ENCODE data around the gene KHDRBS2.
"Not testable (repeated sequence)": the region's sequence is repeated elsewhere in the genome, so short reads cannot be mapped to it uniquely, and the experiment has no call there.

The KHDRBS2 gene

GRCh38 chr6:61867635-61868034 is 418.4 kb downstream of the KHDRBS2 start:
- DNase-seq (ENCODE audit: low read depth), result no peak

- no peak for DNase-seq (ENCODE audit: low read depth)
Observed at GRCh38 chr6:61857541-61857940, 428.5 kb downstream of the KHDRBS2 start.

- no peak for DNase-seq (ENCODE audit: low read depth)
Observed at GRCh38 chr6:61841958-61842357, 444.1 kb downstream of the KHDRBS2 start.

- DNase-seq (ENCODE audit: low read depth), result no peak
Observed at GRCh38 chr6:61835237-61835636, 450.8 kb downstream of the KHDRBS2 start.

- DNase-seq (ENCODE audit: low read depth), result no peak
Observed at GRCh38 chr6:61833176-61833755, 452.8 kb downstream of the KHDRBS2 start.

GRCh38 chr6:61817716-61818115 is 468.3 kb downstream of the KHDRBS2 start:
- DNase-seq (ENCODE audit: low read depth), result no peak

GRCh38 chr6:61810047-61810446 is 476.0 kb downstream of the KHDRBS2 start:
- DNase-seq (ENCODE audit: low read depth), result no peak

- DNase-seq (ENCODE audit: low read depth), result no peak
Observed at GRCh38 chr6:61809004-61809595, 476.9 kb downstream of the KHDRBS2 start.

- no peak for DNase-seq (ENCODE audit: low read depth)
Observed at GRCh38 chr6:61787998-61788397, 498.0 kb downstream of the KHDRBS2 start.

GRCh38 chr6:61769446-61769845 is 516.6 kb downstream of the KHDRBS2 start:
- not testable (repeated sequence) for DNase-seq (ENCODE audit: low read depth)

GRCh38 chr6:61755739-61756138 is 530.3 kb downstream of the KHDRBS2 start:
- DNase-seq (ENCODE audit: low read depth), result no peak

- no peak for DNase-seq (ENCODE audit: low read depth)
Observed at GRCh38 chr6:61751986-61752385, 534.0 kb downstream of the KHDRBS2 start.

- DNase-seq (ENCODE audit: low read depth), result no peak
Observed at GRCh38 chr6:61745994-61746393, 540.0 kb downstream of the KHDRBS2 start.

GRCh38 chr6:61711849-61712248 is 574.2 kb downstream of the KHDRBS2 start:
- DNase-seq (ENCODE audit: low read depth), result no peak

GRCh38 chr6:61688165-61688564 is 597.9 kb downstream of the KHDRBS2 start:
- no peak for DNase-seq (ENCODE audit: low read depth)

- no peak for DNase-seq (ENCODE audit: low read depth)
Observed at GRCh38 chr6:61682562-61682961, 603.5 kb downstream of the KHDRBS2 start.

GRCh38 chr6:61679625-61680024 is 606.4 kb downstream of the KHDRBS2 start:
- DNase-seq (ENCODE audit: low read depth), result no peak

- DNase-seq (ENCODE audit: low read depth), result no peak
Observed at GRCh38 chr6:61675734-61676133, 610.3 kb downstream of the KHDRBS2 start.

- no peak for DNase-seq (ENCODE audit: low read depth)
Observed at GRCh38 chr6:61649845-61650244, 636.2 kb downstream of the KHDRBS2 start.

- no peak for DNase-seq (ENCODE audit: low read depth)
Observed at GRCh38 chr6:61640463-61640862, 645.6 kb downstream of the KHDRBS2 start.
